Measurements from ENCODE around the gene GPR55. TPM values are rescaled to one million over a fixed set of nuclear protein-coding genes. Genes with fewer than 3 reads are reported as not detected.

Gene GPR55
- polyA plus RNA-seq, 3 donors = 0.05 to 0.18 (median 0.11) TPM

DNA sequence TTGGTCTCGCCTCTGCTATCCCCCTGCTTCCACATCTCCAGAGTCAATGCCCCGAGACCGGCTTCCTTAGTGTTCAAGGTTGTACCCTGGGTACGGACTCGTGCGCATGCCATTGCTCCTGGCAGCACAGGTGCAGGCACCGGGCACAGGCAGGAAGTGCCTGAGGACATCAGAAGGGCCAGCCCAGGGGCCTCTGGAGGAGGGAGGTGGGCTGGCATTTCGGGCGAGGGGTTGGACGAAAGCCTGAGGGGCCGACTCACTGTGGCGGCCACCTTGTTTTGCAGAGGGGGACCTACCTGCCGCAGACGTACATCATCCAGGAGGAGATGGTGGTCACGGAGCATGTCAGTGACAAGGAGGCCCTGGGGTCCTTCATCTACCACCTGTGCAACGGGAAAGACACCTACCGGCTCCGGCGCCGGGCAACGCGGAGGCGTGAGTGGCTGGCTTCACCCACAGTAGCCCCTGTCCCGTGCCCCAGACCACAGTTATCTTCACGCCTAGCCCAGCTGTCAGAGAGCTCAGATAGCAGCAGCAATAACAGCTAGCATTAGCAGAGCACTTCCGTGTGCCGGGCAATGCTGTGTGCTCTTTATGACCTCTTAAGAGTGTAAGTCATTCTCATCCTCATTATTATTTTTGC is 47.8 kb downstream of the GPR55 start:
- WGBS, 3 donors = 77 to 92% (median 88%) methylated on average over 27 of the region's 27 CpGs
- no peak overlapping the region for H3K27ac ChIP-seq (ENCODE audit: low read depth, low read length)

DNA sequence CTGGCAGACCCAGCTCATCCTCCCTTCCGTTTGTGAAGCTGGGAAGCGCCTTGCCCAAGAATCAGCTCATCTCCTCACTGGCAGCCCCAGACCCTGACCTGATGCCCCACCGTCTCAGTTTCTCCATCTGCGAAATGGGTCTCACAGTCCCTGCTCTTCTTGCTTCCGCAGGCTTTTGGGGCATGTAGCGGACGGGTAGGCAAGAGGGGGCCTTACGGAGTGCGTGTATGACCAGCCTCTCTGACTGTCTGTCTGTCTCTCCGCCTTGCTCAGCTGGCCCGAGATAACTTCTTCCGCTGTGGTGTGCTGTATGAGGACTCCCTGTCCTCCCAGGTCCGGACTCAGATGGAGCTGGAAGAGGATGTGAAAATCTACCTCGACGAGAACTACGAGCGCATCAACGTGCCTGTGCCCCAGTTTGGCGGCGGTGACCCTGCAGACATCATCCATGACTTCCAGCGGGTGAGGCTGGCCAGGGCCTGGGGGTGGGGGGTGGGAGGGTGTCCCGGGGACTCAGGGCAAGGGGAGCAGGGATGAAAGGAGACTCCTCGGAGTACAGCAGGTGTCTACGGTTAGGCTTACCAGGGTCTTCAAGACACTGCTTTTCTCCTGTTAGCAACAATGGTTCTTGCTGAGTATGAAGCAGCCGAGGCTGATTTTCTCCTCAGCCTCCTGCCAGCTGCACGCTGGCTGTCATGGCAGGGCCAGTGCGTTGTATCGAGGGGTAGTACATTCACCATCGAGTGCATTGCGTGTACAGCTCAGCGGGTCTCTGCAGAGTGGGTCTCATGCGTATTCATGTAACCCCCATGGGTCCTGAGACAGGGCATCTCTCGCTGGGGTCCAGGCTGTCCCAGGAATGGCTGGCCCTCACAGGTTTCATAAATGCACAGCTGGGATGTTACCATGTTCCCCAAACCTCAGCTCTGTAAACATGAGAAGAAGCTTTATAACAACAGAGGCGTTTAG is 49.4 kb downstream of the GPR55 start:
- WGBS, 3 donors = 93 to 96% (median 95%) methylated on average over 33 to 34 of the region's 34 CpGs
- no peak overlapping the region for H3K27ac ChIP-seq (ENCODE audit: low read depth, low read length)

GRCh38 chr2:230874876-230875275 is 50.2 kb downstream of the GPR55 start:
- no peak overlapping the region for H3K27ac ChIP-seq (ENCODE audit: low read depth, low read length)
- 90 to 96% (median 94%) methylated on average over 10 of the region's 10 CpGs for WGBS, 3 donors

- 87 to 93% (median 89%) methylated on average over 11 of the region's 11 CpGs for WGBS, 3 donors
- no peak overlapping the region for H3K27ac ChIP-seq (ENCODE audit: low read depth, low read length)
Measured at GRCh38 chr2:230874456-230874855, 50.6 kb downstream of the GPR55 start.

DNA sequence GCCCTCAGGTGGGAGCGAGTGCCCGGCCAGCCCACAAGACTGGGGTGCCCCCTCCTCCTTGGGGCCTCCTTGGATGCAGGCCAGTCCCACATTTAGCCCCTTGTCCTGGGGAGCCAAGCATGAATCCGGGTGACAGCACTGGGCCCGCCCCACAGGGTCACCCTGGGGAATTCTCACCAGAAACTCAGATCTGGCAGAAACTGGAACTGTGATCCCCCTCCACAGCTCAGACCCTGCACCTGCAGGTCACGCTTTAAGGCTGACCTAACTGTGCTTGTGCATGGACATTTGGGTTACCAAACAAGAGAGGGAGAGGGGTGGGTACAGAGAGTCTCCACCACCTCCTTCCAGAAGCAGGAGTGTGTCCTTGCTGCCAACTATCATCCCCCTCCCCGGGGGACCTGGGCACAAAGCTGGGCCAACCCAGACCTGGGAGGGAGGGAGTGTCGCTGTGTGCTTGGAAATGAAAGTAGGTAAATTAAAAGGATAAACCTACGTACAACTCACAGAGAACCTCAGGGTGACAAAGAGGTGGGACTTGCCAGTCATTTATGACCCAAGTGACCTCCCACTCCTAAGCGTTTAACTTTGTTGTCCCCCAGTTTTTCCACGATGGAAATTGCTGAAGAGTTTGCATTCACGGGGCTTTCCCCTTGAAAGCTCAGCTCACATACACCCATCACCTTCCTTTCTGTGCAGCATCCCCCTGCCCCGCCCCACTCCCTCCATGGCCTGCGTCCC is 51.2 kb downstream of the GPR55 start:
- WGBS, 3 donors = 83 to 93% (median 86%) methylated on average over 12 to 13 of the region's 13 CpGs
- H3K27ac ChIP-seq (ENCODE audit: low read depth, low read length) = no peak overlapping the region

DNA sequence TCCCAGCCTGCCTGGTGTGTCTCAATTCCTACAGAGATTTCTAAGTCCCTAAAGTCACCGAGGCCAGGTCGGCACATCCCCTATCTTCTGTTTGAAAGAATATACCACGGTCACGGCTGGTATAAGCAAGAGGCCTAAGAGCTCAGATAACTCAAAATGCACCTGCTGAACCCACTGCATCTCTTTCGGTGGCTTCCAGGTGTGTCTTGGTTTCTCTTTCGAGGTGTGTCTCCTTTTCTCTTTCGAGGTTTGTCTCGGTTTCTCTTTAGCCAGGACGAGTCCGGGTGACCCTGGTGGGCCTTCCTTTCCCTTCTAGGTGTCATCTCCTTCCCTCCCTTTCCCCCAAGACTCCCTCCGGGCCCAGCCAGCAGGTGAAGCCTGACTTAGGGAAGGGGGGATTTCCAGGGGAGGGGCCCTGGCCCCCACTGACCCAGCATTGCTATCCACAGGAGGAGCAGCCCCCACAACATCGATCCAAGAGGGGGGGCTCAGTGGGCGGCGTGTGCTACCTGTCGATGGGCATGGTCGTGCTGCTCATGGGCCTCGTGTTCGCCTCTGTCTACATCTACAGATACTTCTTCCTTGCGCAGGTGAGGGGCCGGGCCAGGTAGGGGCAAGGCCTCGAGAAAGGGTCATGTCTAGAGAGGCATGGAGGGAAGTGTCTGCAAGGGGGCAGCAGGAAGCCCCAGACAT is 51.9 kb downstream of the GPR55 start:
- 88 to 93% (median 89%) methylated on average over 21 of the region's 21 CpGs for WGBS, 3 donors
- no peak overlapping the region for H3K27ac ChIP-seq (ENCODE audit: low read depth, low read length)

- 76 to 82% (median 81%) methylated on average over 14 of the region's 14 CpGs for WGBS, 3 donors
- no peak overlapping the region for H3K27ac ChIP-seq (ENCODE audit: low read depth, low read length)
Measured at GRCh38 chr2:230872151-230872967, 52.7 kb downstream of the GPR55 start.

GRCh38 chr2:230871361-230872150 is 53.5 kb downstream of the GPR55 start:
- no peak overlapping the region for H3K27ac ChIP-seq (ENCODE audit: low read depth, low read length)
- WGBS, 3 donors = 76 to 91% (median 85%) methylated on average over 17 of the region's 17 CpGs

GRCh38 chr2:230870544-230871360 is 54.3 kb downstream of the GPR55 start:
- WGBS, 3 donors = 51 to 67% (median 53%) methylated on average over 18 of the region's 18 CpGs
- H3K27ac ChIP-seq (ENCODE audit: low read depth, low read length) = no peak overlapping the region

- 63 to 84% (median 69%) methylated on average over 11 of the region's 11 CpGs for WGBS, 3 donors
- no peak overlapping the region for H3K27ac ChIP-seq (ENCODE audit: low read depth, low read length)
Measured at GRCh38 chr2:230869914-230870543, 55.0 kb downstream of the GPR55 start.

GRCh38 chr2:230868947-230869913 is 55.8 kb downstream of the GPR55 start:
- H3K27ac ChIP-seq (ENCODE audit: low read depth, low read length) = no peak overlapping the region
- 62 to 73% (median 64%) methylated on average over 19 of the region's 19 CpGs for WGBS, 3 donors

- 61 to 73% (median 66%) methylated on average over 15 of the region's 15 CpGs for WGBS, 3 donors
- no peak overlapping the region for H3K27ac ChIP-seq (ENCODE audit: low read depth, low read length)
Measured at GRCh38 chr2:230868161-230868946, 56.7 kb downstream of the GPR55 start.

GRCh38 chr2:230866756-230867523 is 58.1 kb downstream of the GPR55 start:
- WGBS, 3 donors = 28 to 35% (median 32%) methylated on average over 12 to 13 of the region's 13 CpGs
- H3K27ac ChIP-seq (ENCODE audit: low read depth, low read length) = no peak overlapping the region
